Panc1 (cell line): Measurements from ENCODE around the gene CLCN4.

Experiments
- CTCF ChIP-seq: fragments of 450-650 bp; IDR thresholded peaks from 2 replicates; pipeline ENCODE4 v1.5.1; 2017; ENCODE audit warnings: mild to moderate bottlenecking
- POLR2AphosphoS5 ChIP-seq: IDR thresholded peaks from 2 replicates; pipeline ENCODE4 v1.6.1; 2012; ENCODE audit warnings: mild to moderate bottlenecking, low read depth, low read length, moderate library complexity
- REST ChIP-seq, 2 experiments: IDR thresholded peaks; 2 replicates each; pipeline ENCODE4 v1.6.1; 2011 to 2012; ENCODE audit warnings: low read depth in 2 of 2, control low read depth in 1 of 2, low read length in 1 of 2, mild to moderate bottlenecking in 1 of 2, moderate library complexity in 1 of 2; ENCODE audit not compliant: insufficient read depth in 1 of 2
- SIN3A ChIP-seq: IDR thresholded peaks from 2 replicates; pipeline ENCODE4 v1.6.1; 2012; ENCODE audit warnings: low read depth, mild to moderate bottlenecking, low read length, moderate library complexity, borderline replicate concordance; ENCODE audit not compliant: insufficient read depth
- TCF7L2 ChIP-seq: IDR thresholded peaks from 2 replicates; pipeline ENCODE4 v1.6.1; 2011; ENCODE audit warnings: mild to moderate bottlenecking, low read depth, low read length, inconsistent platforms

- TF ChIP-seq CTCF = no peak
- TF ChIP-seq POLR2AphosphoS5 = no peak
- TF ChIP-seq REST (IDR thresholded peaks at IDR 0.05; ENCODE audit: insufficient read depth in 1 of 2, low read depth in 2 of 2, low read length in 1 of 2) = no peak
- TF ChIP-seq TCF7L2 = no peak
- TF ChIP-seq SIN3A = no peak
Observed at GRCh38 chrX:10217198-10217597, 60.4 kb downstream of the CLCN4 start.
